H1 (cell line): Measurements from ENCODE around the gene CEBPB. TPM values are rescaled to one million over a fixed set of nuclear protein-coding genes. Genes with fewer than 3 reads are reported as not detected.

Experiments
- polyA plus RNA-seq, 7 experiments: library from polyadenylated mRNA; depleted of rRNA in 3 of 7; stranded (reverse) in 5 of 7; unstranded in 2 of 7; fragments of >200 nt in 5 of 7; fragments of 200-250 nt in 2 of 7; gene quantifications; 1 replicate in 5 of 7; 2 replicates in 1 of 7; 4 replicates in 1 of 7; pipeline versions ENCODE4 v1.2.1 to v1.2.3, GENCODE V29; 2011 to 2013; ENCODE audit warnings: missing spikeins in 2 of 7, mixed read lengths in 2 of 7
- total RNA-seq: library from RNA; stranded (reverse); fragmentation: NEBNext Ultra II Directional; extraction: Animal tissue kit (Norgen Biotek cat#: 25700); gene quantifications from 2 replicates; pipeline ENCODE4 v1.2.1, GENCODE V29; 2021
- TF ChIP-seq, protein P1 (sequence below), 3 experiments: IDR thresholded peaks; 1 replicate in 2 of 3; 2 replicates in 1 of 3; pipeline versions ENCODE4 v1.5.1 to v1.6.1; 2011; ENCODE audit warnings: low read length in 3 of 3, mild to moderate bottlenecking in 3 of 3, inconsistent platforms in 2 of 3, low read depth in 1 of 3, moderate library complexity in 1 of 3; ENCODE audit not compliant: insufficient read depth in 1 of 3; ENCODE audit errors: control extremely low read depth in 1 of 3

CEBPB gene
- total and polyA plus RNA-seq, 2 of the 8 experiments (the other 6 are each of a cell fraction or from before 2014, with no cell fraction given), result 7.1 to 24.1 TPM

DNA sequence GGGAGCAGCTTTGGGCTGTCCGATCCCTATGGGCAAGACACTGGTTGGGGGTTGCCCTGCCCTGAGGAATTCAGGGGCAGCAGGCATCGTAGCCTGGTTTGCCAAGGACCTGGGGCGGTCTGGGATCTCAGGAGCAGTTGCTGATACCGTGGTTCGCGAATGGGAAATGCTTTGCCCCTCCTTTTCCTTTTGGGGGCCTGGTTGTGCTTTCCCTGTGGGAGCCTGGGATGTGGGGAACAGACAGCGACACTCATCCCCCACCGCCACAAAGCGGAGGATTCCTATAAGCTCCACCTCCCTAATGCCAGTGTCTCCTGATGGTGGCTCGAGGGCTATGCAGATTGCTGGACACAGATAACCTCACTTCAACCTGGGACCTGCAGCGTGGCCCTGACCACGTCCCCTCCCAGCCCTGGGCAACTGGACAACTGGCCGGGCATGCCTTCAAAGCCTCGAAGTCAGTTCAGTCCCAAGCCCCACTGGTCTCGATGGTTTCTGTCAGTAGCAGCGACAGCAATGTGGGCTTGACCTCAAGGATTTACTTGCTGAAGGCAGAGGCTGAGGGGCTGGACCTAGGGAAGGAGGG lies 3.3 kb downstream of the CEBPB start (continued):
- TF ChIP-seq, protein P1, sequence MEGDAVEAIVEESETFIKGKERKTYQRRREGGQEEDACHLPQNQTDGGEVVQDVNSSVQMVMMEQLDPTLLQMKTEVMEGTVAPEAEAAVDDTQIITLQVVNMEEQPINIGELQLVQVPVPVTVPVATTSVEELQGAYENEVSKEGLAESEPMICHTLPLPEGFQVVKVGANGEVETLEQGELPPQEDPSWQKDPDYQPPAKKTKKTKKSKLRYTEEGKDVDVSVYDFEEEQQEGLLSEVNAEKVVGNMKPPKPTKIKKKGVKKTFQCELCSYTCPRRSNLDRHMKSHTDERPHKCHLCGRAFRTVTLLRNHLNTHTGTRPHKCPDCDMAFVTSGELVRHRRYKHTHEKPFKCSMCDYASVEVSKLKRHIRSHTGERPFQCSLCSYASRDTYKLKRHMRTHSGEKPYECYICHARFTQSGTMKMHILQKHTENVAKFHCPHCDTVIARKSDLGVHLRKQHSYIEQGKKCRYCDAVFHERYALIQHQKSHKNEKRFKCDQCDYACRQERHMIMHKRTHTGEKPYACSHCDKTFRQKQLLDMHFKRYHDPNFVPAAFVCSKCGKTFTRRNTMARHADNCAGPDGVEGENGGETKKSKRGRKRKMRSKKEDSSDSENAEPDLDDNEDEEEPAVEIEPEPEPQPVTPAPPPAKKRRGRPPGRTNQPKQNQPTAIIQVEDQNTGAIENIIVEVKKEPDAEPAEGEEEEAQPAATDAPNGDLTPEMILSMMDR (IDR thresholded peaks at IDR 0.05; ENCODE audit: control extremely low read depth in 1 of 3, insufficient read depth in 1 of 3, low read depth in 1 of 3, low read length in 3 of 3), result no peak
- TF ChIP-seq, all 59 proteins: peak for 0
